A172 (cell line): Measurements from ENCODE around the gene PLEKHA8. TPM values are rescaled to one million over a fixed set of nuclear protein-coding genes. Genes with fewer than 3 reads are reported as not detected.

ENCODE experiments used
- DNase-seq: peaks from one replicate; pipeline ENCODE4 v3.0.0-alpha.2; 2015; ENCODE audit warnings: low spot score
- total RNA-seq: library from RNA; depleted of rRNA; stranded (reverse); fragments of >200 nt; shearing (Covaris generic); gene quantifications from 2 replicates; pipeline ENCODE4 v1.2.3, GENCODE V29; 2014

PLEKHA8 gene
- total RNA-seq, 1 experiment from 2014 or later, result 29.5 TPM

GRCh38 chr7:30022991-30023390 is 5.2 kb upstream of the PLEKHA8 start:
- DNase-seq, result no peak

GRCh38 chr7:30023524-30023923 is 4.7 kb upstream of the PLEKHA8 start:
- DNase-seq, result no peak

- peak; percentile 100 for DNase-seq
Observed at GRCh38 chr7:30026229-30027064, 1.8 kb upstream of the PLEKHA8 start, which contains the start of gene FKBP14. Gene FKBP14, minus strand, starts transcription at chr7:30026702. Its CDS starts 194 bp downstream, at chr7:30026508.

- DNase-seq, result no peak
Observed at GRCh38 chr7:30027065-30027456, 1.2 kb upstream of the PLEKHA8 start.

- no peak for DNase-seq
Observed at GRCh38 chr7:30027740-30028215, 434 bp upstream of the PLEKHA8 start.

GRCh38 chr7:30028749-30029635 is 780 bp downstream of the PLEKHA8 start:
- DNase-seq, result peak; percentile 36

- peak; percentile 30 for DNase-seq
Observed at GRCh38 chr7:30029696-30030095, 1.5 kb downstream of the PLEKHA8 start.

- no peak for DNase-seq
Observed at GRCh38 chr7:30032310-30033125, 4.3 kb downstream of the PLEKHA8 start.

- no peak for DNase-seq
Observed at GRCh38 chr7:30034501-30034900, 6.3 kb downstream of the PLEKHA8 start.

- DNase-seq, result no peak
Observed at GRCh38 chr7:30036220-30036619, 8.0 kb downstream of the PLEKHA8 start.

- no peak for DNase-seq
Observed at GRCh38 chr7:30038196-30038980, 10.2 kb downstream of the PLEKHA8 start.

GRCh38 chr7:30040938-30041337 is 12.7 kb downstream of the PLEKHA8 start:
- DNase-seq, result no peak

- no peak for DNase-seq
Observed at GRCh38 chr7:30041526-30042269, 13.5 kb downstream of the PLEKHA8 start.

GRCh38 chr7:30046127-30046770 is 18.0 kb downstream of the PLEKHA8 start:
- no peak for DNase-seq

- DNase-seq, result no peak
Observed at GRCh38 chr7:30047124-30047523, 18.9 kb downstream of the PLEKHA8 start.

- DNase-seq, result no peak
Observed at GRCh38 chr7:30048582-30048981, 20.4 kb downstream of the PLEKHA8 start.

GRCh38 chr7:30049173-30049572 is 21.0 kb downstream of the PLEKHA8 start:
- DNase-seq, result no peak

- DNase-seq, result no peak
Observed at GRCh38 chr7:30053068-30053467, 24.9 kb downstream of the PLEKHA8 start.

GRCh38 chr7:30057741-30058140 is 29.5 kb downstream of the PLEKHA8 start:
- no peak for DNase-seq

- DNase-seq, result peak; percentile 18
Observed at GRCh38 chr7:30061786-30062185, 33.6 kb downstream of the PLEKHA8 start.
